ENCODE measurements around the gene PRIMPOL.

The PRIMPOL gene

GRCh38 chr4:184669251-184669650, 19.7 kb downstream of the PRIMPOL start:
- no peak for DNase-seq

- DNase-seq, result no peak
Measured at GRCh38 chr4:184671101-184671500, 21.6 kb downstream of the PRIMPOL start.

GRCh38 chr4:184672741-184673140, 23.2 kb downstream of the PRIMPOL start:
- no peak for DNase-seq

GRCh38 chr4:184674011-184674410, 24.5 kb downstream of the PRIMPOL start:
- DNase-seq, result no peak

GRCh38 chr4:184675018-184675417, 25.5 kb downstream of the PRIMPOL start:
- no peak for DNase-seq

GRCh38 chr4:184675821-184676492, 26.4 kb downstream of the PRIMPOL start:
- DNase-seq, result no peak

GRCh38 chr4:184680698-184681097, 31.2 kb downstream of the PRIMPOL start:
- DNase-seq, result no peak

GRCh38 chr4:184681916-184682315, 32.4 kb downstream of the PRIMPOL start:
- no peak for DNase-seq

GRCh38 chr4:184684491-184685189, 35.1 kb downstream of the PRIMPOL start:
- DNase-seq, result no peak

- no peak for DNase-seq
Measured at GRCh38 chr4:184688005-184688404, 38.5 kb downstream of the PRIMPOL start.

- DNase-seq, result no peak
Measured at GRCh38 chr4:184688447-184688846, 38.9 kb downstream of the PRIMPOL start.

GRCh38 chr4:184689681-184690080, 40.1 kb downstream of the PRIMPOL start:
- no peak for DNase-seq

- DNase-seq, result no peak
Measured at GRCh38 chr4:184693056-184693455, 43.5 kb downstream of the PRIMPOL start.

- DNase-seq, result no peak
Measured at GRCh38 chr4:184694412-184694956, 44.9 kb downstream of the PRIMPOL start.

- DNase-seq, result no peak
Measured at GRCh38 chr4:184695178-184695896, 45.8 kb downstream of the PRIMPOL start.

- DNase-seq, result no peak
Measured at GRCh38 chr4:184697956-184698355, 48.4 kb downstream of the PRIMPOL start.

GRCh38 chr4:184699941-184700340, 50.4 kb downstream of the PRIMPOL start:
- DNase-seq, result no peak

GRCh38 chr4:184702114-184702513, 52.6 kb downstream of the PRIMPOL start:
- DNase-seq, result no peak

- no peak for DNase-seq
Measured at GRCh38 chr4:184705692-184706091, 56.2 kb downstream of the PRIMPOL start.

- DNase-seq, result no peak
Measured at GRCh38 chr4:184706453-184706852, 56.9 kb downstream of the PRIMPOL start.

- DNase-seq, result no peak
Measured at GRCh38 chr4:184712322-184712721, 62.8 kb downstream of the PRIMPOL start.

GRCh38 chr4:184713887-184714286, 64.3 kb downstream of the PRIMPOL start:
- DNase-seq, result no peak

- DNase-seq, result no peak
Measured at GRCh38 chr4:184715526-184715925, 66.0 kb downstream of the PRIMPOL start.

GRCh38 chr4:184719407-184719806, 69.9 kb downstream of the PRIMPOL start:
- DNase-seq, result no peak
